Cardiac muscle cell (in vitro differentiated cells and primary cell): ENCODE data around the gene CHTF18. TPM values are rescaled to one million over a fixed set of nuclear protein-coding genes. Genes with fewer than 3 reads are reported as not detected.

Experiments used
- DNase-seq, 2 donors: peaks; one replicate each; pipeline versions ENCODE4 v3.0.0 to v3.0.0-alpha.2; 2010 to 2017; ENCODE audit warnings: low read depth in 1 of 2, low spot score in 1 of 2
- H3K27ac ChIP-seq: fragments of 200-600 bp; sonication (generic); 2 replicates; pipeline ENCODE4 v1.5.1; 2016
- H3K27me3 ChIP-seq: fragments of 200-600 bp; sonication (generic); 2 replicates; pipeline ENCODE4 v1.6.0; 2016; ENCODE audit warnings: control low read depth
- H3K36me3 ChIP-seq: fragments of 200-600 bp; sonication (generic); 2 replicates; pipeline ENCODE4 v1.5.1; 2016; ENCODE audit warnings: control low read depth
- H3K4me1 ChIP-seq: fragments of 200-600 bp; sonication (generic); 2 replicates; pipeline ENCODE4 v1.8.1; 2017; ENCODE audit warnings: low read depth, mild to moderate bottlenecking, mixed run types
- H3K4me3 ChIP-seq: fragments of 200-600 bp; sonication (generic); 2 replicates; pipeline ENCODE4 v1.5.1; 2016; ENCODE audit warnings: mild to moderate bottlenecking
- H3K9me3 ChIP-seq: fragments of 200-600 bp; sonication (generic); 2 replicates; pipeline ENCODE4 v1.5.1; 2017; ENCODE audit warnings: low read depth, mild to moderate bottlenecking, control low read depth
- polyA plus RNA-seq: library from polyadenylated mRNA; unstranded; fragments of >200 nt; fragmentation: Nextera tagmentation; extraction: Ambion mirVana; gene quantifications from 2 replicates; pipeline ENCODE4 v1.2.1, GENCODE V29; 2016
- total RNA-seq: library from RNA; depleted of rRNA; stranded (reverse); fragments of >200 nt; gene quantifications from 2 replicates; pipeline ENCODE4 v1.2.3, GENCODE V29; 2016
- TF ChIP-seq, protein P1 (sequence below): IDR thresholded peaks from 2 replicates; pipeline ENCODE4 v1.5.1; 2012; ENCODE audit warnings: low read depth, mild to moderate bottlenecking, low read length

The CHTF18 gene
- total and polyA plus RNA-seq, 2 experiments from 2014 or later = 43.6 to 107 TPM

GRCh38 chr16:790086-790485, 1.7 kb downstream of the CHTF18 start:
- DNase-seq = no peak
- Histone ChIP-seq H3K9me3 (no peaks in the 10 kb centered on the region), H3K4me1 (peaks cover 4% of the 10 kb centered on the region), H3K27ac (no peak overlapping the region), H3K27me3 (no peaks in the 10 kb centered on the region), H3K4me3 (no peak overlapping the region), H3K36me3 (peaks cover 7% of the 10 kb centered on the region)
- TF ChIP-seq, protein P1, sequence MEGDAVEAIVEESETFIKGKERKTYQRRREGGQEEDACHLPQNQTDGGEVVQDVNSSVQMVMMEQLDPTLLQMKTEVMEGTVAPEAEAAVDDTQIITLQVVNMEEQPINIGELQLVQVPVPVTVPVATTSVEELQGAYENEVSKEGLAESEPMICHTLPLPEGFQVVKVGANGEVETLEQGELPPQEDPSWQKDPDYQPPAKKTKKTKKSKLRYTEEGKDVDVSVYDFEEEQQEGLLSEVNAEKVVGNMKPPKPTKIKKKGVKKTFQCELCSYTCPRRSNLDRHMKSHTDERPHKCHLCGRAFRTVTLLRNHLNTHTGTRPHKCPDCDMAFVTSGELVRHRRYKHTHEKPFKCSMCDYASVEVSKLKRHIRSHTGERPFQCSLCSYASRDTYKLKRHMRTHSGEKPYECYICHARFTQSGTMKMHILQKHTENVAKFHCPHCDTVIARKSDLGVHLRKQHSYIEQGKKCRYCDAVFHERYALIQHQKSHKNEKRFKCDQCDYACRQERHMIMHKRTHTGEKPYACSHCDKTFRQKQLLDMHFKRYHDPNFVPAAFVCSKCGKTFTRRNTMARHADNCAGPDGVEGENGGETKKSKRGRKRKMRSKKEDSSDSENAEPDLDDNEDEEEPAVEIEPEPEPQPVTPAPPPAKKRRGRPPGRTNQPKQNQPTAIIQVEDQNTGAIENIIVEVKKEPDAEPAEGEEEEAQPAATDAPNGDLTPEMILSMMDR = no peak

GRCh38 chr16:791131-791530, 2.7 kb downstream of the CHTF18 start:
- H3K4me1 ChIP-seq = peaks cover 4% of the 10 kb centered on the region
- H3K9me3 ChIP-seq = no peaks in the 10 kb centered on the region
- H3K27me3 ChIP-seq = no peaks in the 10 kb centered on the region
- no peak overlapping the region for H3K27ac ChIP-seq
- H3K36me3 ChIP-seq = peaks cover 7% of the 10 kb centered on the region
- no peak for DNase-seq
- TF ChIP-seq, protein P1 = no peak
- H3K4me3 ChIP-seq = no peak overlapping the region

DNA sequence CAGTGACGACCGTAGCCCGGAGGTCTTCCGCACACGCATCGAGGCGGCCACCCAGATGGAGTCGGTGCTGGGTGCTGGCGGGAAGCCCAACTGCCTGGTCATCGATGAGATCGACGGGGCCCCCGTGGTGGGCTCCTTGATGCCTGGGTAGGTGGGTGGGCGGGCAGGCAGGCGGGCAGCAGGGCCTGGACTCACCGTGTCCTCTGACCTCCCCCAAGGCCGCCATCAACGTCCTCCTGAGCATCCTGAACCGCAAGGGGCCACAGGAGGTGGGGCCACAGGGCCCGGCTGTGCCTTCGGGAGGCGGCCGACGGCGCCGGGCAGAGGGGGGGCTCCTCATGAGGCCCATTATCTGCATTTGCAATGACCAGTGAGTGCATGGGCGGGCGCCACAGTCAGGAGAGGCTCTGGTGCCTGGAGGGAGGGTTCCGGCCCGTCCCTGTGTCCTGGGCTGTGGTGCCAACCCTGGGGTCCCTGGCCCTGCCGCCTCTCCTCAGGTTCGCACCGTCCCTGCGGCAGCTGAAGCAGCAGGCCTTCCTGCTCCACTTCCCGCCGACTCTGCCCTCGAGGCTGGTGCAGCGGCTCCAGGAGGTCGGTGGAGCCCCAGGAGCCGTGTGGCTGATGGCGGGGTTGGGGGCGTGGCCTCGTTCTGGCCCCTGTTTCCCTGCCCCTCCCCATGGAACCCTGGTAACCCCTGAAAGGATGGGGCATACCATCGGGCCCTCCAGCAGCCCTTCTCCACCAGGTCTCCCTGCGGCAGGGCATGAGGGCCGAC, 4.0 kb downstream of the CHTF18 start:
- Histone ChIP-seq H3K27ac (no peak overlapping the region), H3K36me3 (peaks cover 7% of the 10 kb centered on the region), H3K4me3 (no peak overlapping the region), H3K4me1 (peaks cover 4% of the 10 kb centered on the region), H3K9me3 (no peaks in the 10 kb centered on the region), H3K27me3 (no peaks in the 10 kb centered on the region)
- TF ChIP-seq, protein P1 = no peak
- no peak for DNase-seq

- no peaks in the 10 kb centered on the region for H3K27me3 ChIP-seq
- H3K9me3 ChIP-seq = no peaks in the 10 kb centered on the region
- no peak overlapping the region for H3K4me3 ChIP-seq
- TF ChIP-seq, protein P1 = no peak
- H3K4me1 ChIP-seq = peaks cover 4% of the 10 kb centered on the region
- no peak for DNase-seq
- H3K36me3 ChIP-seq = peaks cover 7% of the 10 kb centered on the region
- no peak overlapping the region for H3K27ac ChIP-seq
These were observed 5.0 kb downstream of the CHTF18 start for GRCh38 chr16:793414-793813.

- no peak for DNase-seq
- Histone ChIP-seq H3K36me3 (peaks cover 7% of the 10 kb centered on the region), H3K4me1 (peaks cover under 1% of the 10 kb centered on the region), H3K9me3 (no peaks in the 10 kb centered on the region), H3K27ac (no peak overlapping the region), H3K4me3 (no peak overlapping the region), H3K27me3 (peaks cover 2% of the 10 kb centered on the region)
- TF ChIP-seq, protein P1 = no peak
These were observed 5.8 kb downstream of the CHTF18 start for GRCh38 chr16:794091-794822.
